AG10803 (cell line): ENCODE data around the gene CLIP4.

Experiments
- DNase-seq: peaks from one replicate; pipeline ENCODE4 v3.0.0; 2010; ENCODE audit warnings: low read depth
- H3K4me3 ChIP-seq: 2 replicates; pipeline ENCODE4 v1.5.1; 2011; ENCODE audit warnings: mild to moderate bottlenecking, low read length, control low read depth
- TF ChIP-seq, protein P1 (sequence below): conservative IDR thresholded peaks from 2 replicates; pipeline ENCODE4 v1.5.1; 2011; ENCODE audit warnings: mild to moderate bottlenecking, low read length, control low read depth, inconsistent platforms

Gene CLIP4

GRCh38 chr2:29233428-29233827, 118.2 kb downstream of the CLIP4 start:
- no peak for DNase-seq
- H3K4me3 ChIP-seq: no peak overlapping the region
- TF ChIP-seq, protein P1, sequence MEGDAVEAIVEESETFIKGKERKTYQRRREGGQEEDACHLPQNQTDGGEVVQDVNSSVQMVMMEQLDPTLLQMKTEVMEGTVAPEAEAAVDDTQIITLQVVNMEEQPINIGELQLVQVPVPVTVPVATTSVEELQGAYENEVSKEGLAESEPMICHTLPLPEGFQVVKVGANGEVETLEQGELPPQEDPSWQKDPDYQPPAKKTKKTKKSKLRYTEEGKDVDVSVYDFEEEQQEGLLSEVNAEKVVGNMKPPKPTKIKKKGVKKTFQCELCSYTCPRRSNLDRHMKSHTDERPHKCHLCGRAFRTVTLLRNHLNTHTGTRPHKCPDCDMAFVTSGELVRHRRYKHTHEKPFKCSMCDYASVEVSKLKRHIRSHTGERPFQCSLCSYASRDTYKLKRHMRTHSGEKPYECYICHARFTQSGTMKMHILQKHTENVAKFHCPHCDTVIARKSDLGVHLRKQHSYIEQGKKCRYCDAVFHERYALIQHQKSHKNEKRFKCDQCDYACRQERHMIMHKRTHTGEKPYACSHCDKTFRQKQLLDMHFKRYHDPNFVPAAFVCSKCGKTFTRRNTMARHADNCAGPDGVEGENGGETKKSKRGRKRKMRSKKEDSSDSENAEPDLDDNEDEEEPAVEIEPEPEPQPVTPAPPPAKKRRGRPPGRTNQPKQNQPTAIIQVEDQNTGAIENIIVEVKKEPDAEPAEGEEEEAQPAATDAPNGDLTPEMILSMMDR: no peak

- TF ChIP-seq, protein P1: no peak
- DNase-seq: no peak
- H3K4me3 ChIP-seq: no peak overlapping the region
These were observed 120.2 kb downstream of the CLIP4 start for GRCh38 chr2:29235411-29235810.

DNA sequence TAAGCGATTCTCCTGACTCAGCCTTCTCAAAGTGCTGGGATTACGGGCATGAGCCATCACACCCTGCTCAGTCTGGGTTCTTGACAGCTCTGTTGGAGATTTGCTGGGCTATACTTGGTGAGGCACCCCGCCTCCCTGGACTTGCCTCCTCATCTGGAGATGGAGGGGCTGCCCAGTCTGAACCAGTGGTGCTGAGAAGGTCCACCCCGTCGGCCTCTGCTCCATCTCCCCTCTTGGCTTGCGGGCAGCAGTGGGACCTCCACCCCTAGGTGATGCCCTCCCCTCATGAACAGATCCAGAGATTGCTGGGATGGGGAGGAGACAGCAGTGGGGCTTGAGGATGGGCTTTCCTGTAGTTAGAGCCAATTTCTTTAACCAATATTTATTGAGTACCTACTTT, 120.9 kb downstream of the CLIP4 start:
- TF ChIP-seq, protein P1: no peak
- DNase-seq: no peak
- no peak overlapping the region for H3K4me3 ChIP-seq

GRCh38 chr2:29238497-29238896, 123.3 kb downstream of the CLIP4 start:
- TF ChIP-seq, protein P1: peak; percentile 68
- peak; percentile 25 for DNase-seq
- H3K4me3 ChIP-seq: no peak overlapping the region
